DND-41 (cell line): Measurements from ENCODE around the gene ADAMTSL4.

ENCODE experiments used
- ATAC-seq: fragments of 200-7000 bp; cut with Tn5 transposase; 3 replicates; pipeline ENCODE4 v1.9.1; 2021; ENCODE audit warnings: low read depth; ENCODE audit not compliant: insufficient read depth
- DNase-seq: peaks from one replicate; pipeline ENCODE4 v3.0.0-alpha.2; 2020
- H2AFZ ChIP-seq: 2 replicates; pipeline ENCODE4 v1.6.0; 2012; ENCODE audit warnings: low read depth, low read length
- H3K27ac ChIP-seq: 2 replicates; pipeline ENCODE4 v1.5.1; 2012; ENCODE audit warnings: low read length, inconsistent platforms
- H3K27me3 ChIP-seq: fragments of 200-600 bp; sonication (generic); 2 replicates; pipeline ENCODE4 v1.6.0; 2012; ENCODE audit warnings: low read length, mild to moderate bottlenecking, inconsistent platforms; ENCODE audit not compliant: insufficient read depth, poor library complexity
- H3K36me3 ChIP-seq: 2 replicates; pipeline ENCODE4 v1.5.1; 2012; ENCODE audit warnings: low read length, inconsistent platforms; ENCODE audit not compliant: insufficient read depth
- H3K4me1 ChIP-seq: 2 replicates; pipeline ENCODE4 v1.5.1; 2012; ENCODE audit warnings: mild to moderate bottlenecking, low read length; ENCODE audit not compliant: insufficient read depth
- H3K4me2 ChIP-seq: 2 replicates; pipeline ENCODE4 v1.6.0; 2012; ENCODE audit warnings: mild to moderate bottlenecking, moderate library complexity, low read length, inconsistent platforms; ENCODE audit not compliant: insufficient read depth
- H3K4me3 ChIP-seq, 2 experiments: fragments of 200-600 bp in 1 of 2; shearing (Covaris generic) in 1 of 2; 2 replicates each; pipeline ENCODE4 v1.5.1; 2012 to 2016; ENCODE audit warnings: inconsistent platforms in 2 of 2, low read length in 2 of 2, mild to moderate bottlenecking in 2 of 2, low read depth in 1 of 2, moderate library complexity in 1 of 2
- H3K79me2 ChIP-seq: 2 replicates; pipeline ENCODE4 v1.6.0; 2012; ENCODE audit warnings: low read length, inconsistent platforms; ENCODE audit not compliant: insufficient read depth
- H3K9ac ChIP-seq: 2 replicates; pipeline ENCODE4 v1.6.0; 2012; ENCODE audit warnings: low read depth, mild to moderate bottlenecking, inconsistent platforms, low read length, moderate library complexity
- H3K9me3 ChIP-seq: 2 replicates; pipeline ENCODE4 v1.5.1; 2012; ENCODE audit warnings: low read length, moderate library complexity, mild to moderate bottlenecking, inconsistent platforms; ENCODE audit not compliant: insufficient read depth, severe bottlenecking
- H4K20me1 ChIP-seq: 2 replicates; pipeline ENCODE4 v1.6.0; 2012; ENCODE audit warnings: low read length; ENCODE audit not compliant: insufficient read depth
- EZH2 ChIP-seq: IDR thresholded peaks from 3 replicates; pipeline ENCODE4 v1.6.1; 2012; ENCODE audit warnings: borderline replicate concordance, low read depth, mild to moderate bottlenecking, moderate library complexity, low read length, inconsistent platforms; ENCODE audit not compliant: severe bottlenecking
- TF ChIP-seq, protein P1 (sequence below): IDR thresholded peaks from 2 replicates; pipeline ENCODE4 v1.5.1; 2012; ENCODE audit warnings: borderline replicate concordance, low read length, moderate library complexity, mild to moderate bottlenecking; ENCODE audit not compliant: poor library complexity, severe bottlenecking; ENCODE audit errors: extremely low read depth

The ADAMTSL4 gene

DNA sequence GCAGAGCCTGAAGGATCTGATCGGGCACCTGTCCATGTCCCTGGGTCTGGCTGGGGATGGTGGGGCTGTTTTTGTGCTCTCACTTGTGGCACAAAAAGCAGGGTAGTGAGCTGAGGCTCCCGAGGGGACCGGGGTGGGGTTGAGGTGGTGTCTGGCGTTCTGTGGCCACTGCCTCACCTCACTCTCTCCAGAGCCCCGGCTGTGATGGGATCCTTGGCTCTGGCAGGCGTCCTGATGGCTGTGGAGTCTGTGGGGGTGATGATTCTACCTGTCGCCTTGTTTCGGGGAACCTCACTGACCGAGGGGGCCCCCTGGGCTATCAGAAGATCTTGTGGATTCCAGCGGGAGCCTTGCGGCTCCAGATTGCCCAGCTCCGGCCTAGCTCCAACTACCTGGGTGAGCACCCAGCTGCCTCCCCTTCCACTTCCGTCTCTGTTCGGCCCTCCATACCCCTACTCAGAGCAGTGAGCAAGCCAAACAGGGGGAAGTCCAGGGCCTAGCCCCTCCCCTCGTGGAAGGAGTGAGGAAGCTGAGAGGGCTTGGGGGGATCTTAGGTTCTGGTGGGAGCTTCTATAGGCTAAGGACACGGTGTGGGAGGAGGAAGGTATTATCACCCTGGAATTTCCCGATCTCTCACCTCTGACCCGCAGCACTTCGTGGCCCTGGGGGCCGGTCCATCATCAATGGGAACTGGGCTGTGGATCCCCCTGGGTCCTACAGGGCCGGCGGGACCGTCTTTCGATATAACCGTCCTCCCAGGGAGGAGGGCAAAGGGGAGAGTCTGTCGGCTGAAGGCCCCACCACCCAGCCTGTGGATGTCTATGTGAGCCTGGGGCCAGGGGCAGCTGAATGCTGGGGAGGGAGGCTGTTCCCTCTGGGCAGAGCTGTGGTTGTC lies 7.0 kb downstream of the ADAMTSL4 start:
- H3K4me1 ChIP-seq, result peaks cover 11% of the 10 kb centered on the region
- no peaks in the 10 kb centered on the region for H3K36me3 ChIP-seq
- peaks cover under 1% of the 10 kb centered on the region for H3K27me3 ChIP-seq
- H3K27ac ChIP-seq, result no peak overlapping the region
- H3K79me2 ChIP-seq, result no peaks in the 10 kb centered on the region
- TF ChIP-seq EZH2, result no peak
- TF ChIP-seq, protein P1, sequence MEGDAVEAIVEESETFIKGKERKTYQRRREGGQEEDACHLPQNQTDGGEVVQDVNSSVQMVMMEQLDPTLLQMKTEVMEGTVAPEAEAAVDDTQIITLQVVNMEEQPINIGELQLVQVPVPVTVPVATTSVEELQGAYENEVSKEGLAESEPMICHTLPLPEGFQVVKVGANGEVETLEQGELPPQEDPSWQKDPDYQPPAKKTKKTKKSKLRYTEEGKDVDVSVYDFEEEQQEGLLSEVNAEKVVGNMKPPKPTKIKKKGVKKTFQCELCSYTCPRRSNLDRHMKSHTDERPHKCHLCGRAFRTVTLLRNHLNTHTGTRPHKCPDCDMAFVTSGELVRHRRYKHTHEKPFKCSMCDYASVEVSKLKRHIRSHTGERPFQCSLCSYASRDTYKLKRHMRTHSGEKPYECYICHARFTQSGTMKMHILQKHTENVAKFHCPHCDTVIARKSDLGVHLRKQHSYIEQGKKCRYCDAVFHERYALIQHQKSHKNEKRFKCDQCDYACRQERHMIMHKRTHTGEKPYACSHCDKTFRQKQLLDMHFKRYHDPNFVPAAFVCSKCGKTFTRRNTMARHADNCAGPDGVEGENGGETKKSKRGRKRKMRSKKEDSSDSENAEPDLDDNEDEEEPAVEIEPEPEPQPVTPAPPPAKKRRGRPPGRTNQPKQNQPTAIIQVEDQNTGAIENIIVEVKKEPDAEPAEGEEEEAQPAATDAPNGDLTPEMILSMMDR, result no peak
- H3K4me3 ChIP-seq, result no peak overlapping the region
- H3K9me3 ChIP-seq, result no peaks in the 10 kb centered on the region
- H3K4me2 ChIP-seq, result no peak overlapping the region
- H4K20me1 ChIP-seq, result no peaks in the 10 kb centered on the region
- ATAC-seq (no peak), DNase-seq (no peak)
- no peak overlapping the region for H2AFZ ChIP-seq
- no peak overlapping the region for H3K9ac ChIP-seq

DNA sequence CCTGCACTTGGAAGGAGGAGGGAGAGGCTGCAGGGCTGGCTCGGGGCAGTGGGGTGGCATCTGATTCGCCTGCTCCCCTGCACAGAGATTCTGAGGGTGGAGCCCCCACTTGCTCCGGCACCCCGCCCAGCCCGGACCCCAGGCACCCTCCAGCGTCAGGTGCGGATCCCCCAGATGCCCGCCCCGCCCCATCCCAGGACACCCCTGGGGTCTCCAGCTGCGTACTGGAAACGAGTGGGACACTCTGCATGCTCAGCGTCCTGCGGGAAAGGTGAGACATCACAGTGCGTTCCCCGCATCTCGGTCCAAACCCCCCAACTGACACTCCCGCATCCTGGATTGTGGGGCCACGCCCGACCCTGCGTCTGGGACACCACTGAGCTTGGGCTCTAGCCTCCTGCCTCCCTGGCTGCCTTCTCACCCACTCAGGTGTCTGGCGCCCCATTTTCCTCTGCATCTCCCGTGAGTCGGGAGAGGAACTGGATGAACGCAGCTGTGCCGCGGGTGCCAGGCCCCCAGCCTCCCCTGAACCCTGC lies 7.9 kb downstream of the ADAMTSL4 start:
- no peak overlapping the region for H2AFZ ChIP-seq

DNA sequence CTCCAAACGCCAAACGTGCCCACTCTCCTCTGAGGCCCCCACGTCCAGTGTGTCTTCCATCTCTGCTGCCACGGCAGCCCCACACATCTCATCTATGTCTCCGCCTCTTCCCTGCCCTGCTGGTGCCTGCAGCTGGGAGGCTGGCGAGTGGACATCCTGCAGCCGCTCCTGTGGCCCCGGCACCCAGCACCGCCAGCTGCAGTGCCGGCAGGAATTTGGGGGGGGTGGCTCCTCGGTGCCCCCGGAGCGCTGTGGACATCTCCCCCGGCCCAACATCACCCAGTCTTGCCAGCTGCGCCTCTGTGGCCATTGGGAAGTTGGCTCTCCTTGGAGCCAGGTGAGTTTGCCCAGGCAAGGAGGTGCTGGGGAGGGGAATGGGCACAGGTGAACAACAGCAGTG lies 8.6 kb downstream of the ADAMTSL4 start:
- H3K9ac ChIP-seq, result no peak overlapping the region
- no peak overlapping the region for H2AFZ ChIP-seq
- H3K79me2 ChIP-seq, result peaks cover 8% of the 10 kb centered on the region
- H3K4me1 ChIP-seq, result peaks cover 24% of the 10 kb centered on the region
- no peaks in the 10 kb centered on the region for H4K20me1 ChIP-seq
- TF ChIP-seq, protein P1, result no peak
- TF ChIP-seq EZH2, result no peak
- no peak for ATAC-seq
- no peaks in the 10 kb centered on the region for H3K36me3 ChIP-seq
- no peaks in the 10 kb centered on the region for H3K27me3 ChIP-seq
- no peak for DNase-seq
- H3K4me3 ChIP-seq, result no peak overlapping the region
- H3K9me3 ChIP-seq, result no peaks in the 10 kb centered on the region
- H3K4me2 ChIP-seq, result no peak overlapping the region
- no peak overlapping the region for H3K27ac ChIP-seq

More for the DNA sequence above, 7.9 kb downstream of the ADAMTSL4 start:
- DNase-seq, result no peak
- H3K27ac ChIP-seq, result no peak overlapping the region
- no peaks in the 10 kb centered on the region for H3K9me3 ChIP-seq
- no peak overlapping the region for H3K4me2 ChIP-seq
- H3K4me1 ChIP-seq, result peaks cover 20% of the 10 kb centered on the region
- H3K4me3 ChIP-seq, result no peak overlapping the region
- H3K27me3 ChIP-seq, result no peaks in the 10 kb centered on the region
- 0 out of 2 replicates have a peak, but pooled peaks cover 3% of the 10 kb centered on the region for H3K79me2 ChIP-seq
- H4K20me1 ChIP-seq, result no peaks in the 10 kb centered on the region
- H3K9ac ChIP-seq, result no peak overlapping the region
- no peak for ATAC-seq
- no peak for TF ChIP-seq EZH2
- TF ChIP-seq, protein P1, result no peak
- no peaks in the 10 kb centered on the region for H3K36me3 ChIP-seq
